ENCODE data around the gene MYBPC3. TPM values are rescaled to one million over a fixed set of nuclear protein-coding genes. Genes with fewer than 3 reads are reported as not detected.
"Not testable (repeated sequence)": the region's sequence is repeated elsewhere in the genome, so short reads cannot be mapped to it uniquely, and the experiment has no call there.

MYBPC3 gene
- total RNA-seq, 1 donor from 2014 or later, result 2,568 TPM

GRCh38 chr11:47332303-47332711 is 20.2 kb downstream of the MYBPC3 start:
- intact Hi-C loops (cut with DNase I), result no loop called here
- DNase-seq (no peak), ATAC-seq (ENCODE audit: poor library complexity) (no peak)

GRCh38 chr11:47331454-47332302 is 20.8 kb downstream of the MYBPC3 start:
- DNase-seq, result no peak
- intact Hi-C loops (cut with DNase I), result no loop called here

GRCh38 chr11:47329987-47330931 is 22.2 kb downstream of the MYBPC3 start:
- intact Hi-C loops (cut with DNase I), result no loop called here
- DNase-seq (no peak), ATAC-seq (ENCODE audit: poor library complexity) (peak; percentile 3)

More at GRCh38 chr11:47331454-47332302, 20.8 kb downstream of the MYBPC3 start:
- no peak for ATAC-seq (ENCODE audit: poor library complexity)

- ATAC-seq (ENCODE audit: poor library complexity) (peak; percentile 1), DNase-seq (no peak)
- intact Hi-C loops (cut with DNase I), result no loop called here
These were observed 23.0 kb downstream of the MYBPC3 start for GRCh38 chr11:47329431-47329986.

GRCh38 chr11:47328449-47329390 is 23.8 kb downstream of the MYBPC3 start:
- DNase-seq (no peak), ATAC-seq (ENCODE audit: poor library complexity) (peak; percentile 13)
- intact Hi-C loops (cut with DNase I), result no loop called here

GRCh38 chr11:47327949-47328348 is 24.6 kb downstream of the MYBPC3 start:
- ATAC-seq (ENCODE audit: poor library complexity), result peak; percentile 2
- intact Hi-C loops (cut with DNase I), result no loop called here
- DNase-seq, result no peak

- intact Hi-C loops (cut with DNase I), result no loop called here
- DNase-seq, result no peak
- peak; percentile 8 for ATAC-seq (ENCODE audit: poor library complexity)
These were observed 25.5 kb downstream of the MYBPC3 start for GRCh38 chr11:47327025-47327424.

GRCh38 chr11:47326198-47326597 is 26.3 kb downstream of the MYBPC3 start:
- intact Hi-C loops (cut with DNase I), result no loop called here
- peak; percentile 1 for ATAC-seq (ENCODE audit: poor library complexity)
- no peak for DNase-seq

GRCh38 chr11:47325271-47326041 is 27.0 kb downstream of the MYBPC3 start:
- intact Hi-C loops (cut with DNase I), result no loop called here
- ATAC-seq (ENCODE audit: poor library complexity) (peak; percentile 2), DNase-seq (no peak)

GRCh38 chr11:47324520-47324919 is 28.0 kb downstream of the MYBPC3 start:
- ATAC-seq (ENCODE audit: poor library complexity) (no peak), DNase-seq (no peak)
- intact Hi-C loops (cut with DNase I), result no loop called here

- DNase-seq (no peak), ATAC-seq (ENCODE audit: poor library complexity) (peak; percentile 36)
- intact Hi-C loops (cut with DNase I), result no loop called here
These were observed 34.3 kb downstream of the MYBPC3 start for GRCh38 chr11:47318166-47318565.

- no peak for DNase-seq
- intact Hi-C loops (cut with DNase I), result no loop called here
- no peak for ATAC-seq (ENCODE audit: poor library complexity)
These were observed 35.3 kb downstream of the MYBPC3 start for GRCh38 chr11:47317064-47317828.

- DNase-seq; intact Hi-C loops (cut with DNase I); ATAC-seq (ENCODE audit: poor library complexity): not testable (repeated sequence)
These were observed 36.0 kb downstream of the MYBPC3 start for GRCh38 chr11:47316501-47316900.

- ATAC-seq (ENCODE audit: poor library complexity) (no peak), DNase-seq (no peak)
- intact Hi-C loops (cut with DNase I), result no loop called here
These were observed 37.5 kb downstream of the MYBPC3 start for GRCh38 chr11:47314992-47315391.

- ATAC-seq (ENCODE audit: poor library complexity), result no peak
- no peak for DNase-seq
- intact Hi-C loops (cut with DNase I), result loop anchor here (5.0 kb wide), 1 partner anchor 36 kb away; the partner anchor contains the start of gene MADD
These were observed 44.3 kb downstream of the MYBPC3 start for GRCh38 chr11:47308050-47308823.

GRCh38 chr11:47306484-47306844 is 46.0 kb downstream of the MYBPC3 start:
- DNase-seq (no peak), ATAC-seq (ENCODE audit: poor library complexity) (no peak)
- intact Hi-C loops (cut with DNase I), result loop anchor here (5.0 kb wide), 1 partner anchor 34 kb away; the partner anchor contains the start of gene MADD
